Fibroblast of skin of right quadriceps (primary cell): ENCODE measurements around the gene ZNF57.
A peak's percentile ranks its signal among the peaks of the same experiment; 100 is the strongest.
"Not testable (repeated sequence)": the region's sequence is repeated elsewhere in the genome, so short reads cannot be mapped to it uniquely, and the experiment has no call there.

Experiments used
- DNase-seq: peaks from one replicate; pipeline ENCODE4 v3.0.0-alpha.2; 2013

Gene ZNF57

GRCh38 chr19:2900296-2901252 lies at the start of gene ZNF57:
ZNF57 (plus strand) TSS chr19:2900928; CDS start chr19:2901046, 118 bp downstream.
- peak; percentile 98 for DNase-seq

- no peak for DNase-seq
Observed at GRCh38 chr19:2852598-2852997, 48.1 kb upstream of the ZNF57 start.

GRCh38 chr19:2853015-2853606 lies 47.6 kb upstream of the ZNF57 start:
- no peak for DNase-seq

GRCh38 chr19:2854849-2855248 lies 45.9 kb upstream of the ZNF57 start:
- no peak for DNase-seq

GRCh38 chr19:2856457-2857050 lies 44.2 kb upstream of the ZNF57 start:
- DNase-seq: no peak

- no peak for DNase-seq
Observed at GRCh38 chr19:2858864-2859263, 41.9 kb upstream of the ZNF57 start.

GRCh38 chr19:2863816-2864215 lies 36.9 kb upstream of the ZNF57 start:
- DNase-seq: no peak

- no peak for DNase-seq
Observed at GRCh38 chr19:2865334-2866100, 35.2 kb upstream of the ZNF57 start.

GRCh38 chr19:2866495-2867024 lies 34.2 kb upstream of the ZNF57 start:
- DNase-seq: no peak

GRCh38 chr19:2867025-2867991 lies 33.4 kb upstream of the ZNF57 start, which contains the start of gene ZNF556:
ZNF556 (plus strand) TSS chr19:2867335; CDS start chr19:2867422, 87 bp downstream.
- no peak for DNase-seq

GRCh38 chr19:2869618-2870017 lies 31.1 kb upstream of the ZNF57 start:
- DNase-seq: no peak

- not testable (repeated sequence) for DNase-seq
Observed at GRCh38 chr19:2872175-2872574, 28.6 kb upstream of the ZNF57 start.

- DNase-seq: no peak
Observed at GRCh38 chr19:2877398-2878331, 23.1 kb upstream of the ZNF57 start.

GRCh38 chr19:2883686-2884439 lies 16.9 kb upstream of the ZNF57 start:
- no peak for DNase-seq

- no peak for DNase-seq
Observed at GRCh38 chr19:2885736-2886135, 15.0 kb upstream of the ZNF57 start.

GRCh38 chr19:2887391-2887914 lies 13.3 kb upstream of the ZNF57 start:
- DNase-seq: peak; percentile 36

GRCh38 chr19:2888731-2889224 lies 11.9 kb upstream of the ZNF57 start:
- DNase-seq: no peak

GRCh38 chr19:2890531-2890930 lies 10.2 kb upstream of the ZNF57 start:
- not testable (repeated sequence) for DNase-seq

- no peak for DNase-seq
Observed at GRCh38 chr19:2896694-2897093, 4.0 kb upstream of the ZNF57 start.
